ENCODE measurements around the gene LCE1F.

GRCh38 chr1:152725261-152725660 is 49.7 kb upstream of the LCE1F start:
- TF ChIP-seq CTCF (IDR thresholded peaks at IDR 0.05) (no peak), POLR2AphosphoS5 (IDR thresholded peaks at IDR 0.05) (no peak)

Data from transverse colon (tissue), 4 donors.